Hepatocyte (in vitro differentiated cells): Measurements from ENCODE around the gene PTPRN2. TPM values are rescaled to one million over a fixed set of nuclear protein-coding genes. Genes with fewer than 3 reads are reported as not detected.

ENCODE experiments used
- DNase-seq: peaks from one replicate; pipeline ENCODE4 v3.0.0-alpha.2; 2016; ENCODE audit warnings: low spot score
- H2AFZ ChIP-seq: fragments of 200-600 bp; sonication (generic); 2 replicates; pipeline ENCODE4 v1.6.0; 2016; ENCODE audit warnings: antibody characterized with exemption, mild to moderate bottlenecking
- H3K27ac ChIP-seq: fragments of 200-600 bp; sonication (generic); 2 replicates; pipeline ENCODE4 v1.5.1; 2016; ENCODE audit warnings: mild to moderate bottlenecking
- H3K27me3 ChIP-seq: fragments of 200-600 bp; sonication (generic); 2 replicates; pipeline ENCODE4 v1.6.1; 2016
- H3K36me3 ChIP-seq: fragments of 200-600 bp; sonication (generic); replicated peaks from 2 replicates; pipeline ENCODE4 v1.5.1; 2016; ENCODE audit warnings: low read depth; ENCODE audit not compliant: insufficient read depth
- H3K4me1 ChIP-seq: fragments of 200-600 bp; sonication (generic); 2 replicates; pipeline ENCODE4 v1.5.1; 2016; ENCODE audit warnings: mild to moderate bottlenecking, moderate library complexity; ENCODE audit not compliant: insufficient read depth
- H3K4me2 ChIP-seq: fragments of 200-600 bp; sonication (generic); 2 replicates; pipeline ENCODE4 v1.6.0; 2016
- H3K4me3 ChIP-seq: fragments of 200-600 bp; sonication (generic); 2 replicates; pipeline ENCODE4 v1.5.1; 2016; ENCODE audit warnings: mild to moderate bottlenecking
- H3K79me2 ChIP-seq: fragments of 200-600 bp; sonication (generic); 2 replicates; pipeline ENCODE4 v1.6.0; 2017; ENCODE audit warnings: mild to moderate bottlenecking
- H3K9me2 ChIP-seq: fragments of 200-600 bp; sonication (generic); replicated peaks from 2 replicates; pipeline ENCODE4 v1.6.0; 2017; ENCODE audit warnings: mild to moderate bottlenecking; ENCODE audit not compliant: insufficient read depth
- H3K9me3 ChIP-seq: fragments of 200-600 bp; sonication (generic); 2 replicates; pipeline ENCODE4 v1.5.1; 2016; ENCODE audit warnings: low read depth, mild to moderate bottlenecking
- H4K20me1 ChIP-seq: fragments of 200-600 bp; sonication (generic); 2 replicates; pipeline ENCODE4 v1.6.0; 2016; ENCODE audit warnings: mild to moderate bottlenecking; ENCODE audit not compliant: insufficient read depth, poor library complexity, severe bottlenecking
- EZH2 ChIP-seq: fragments of 200-600 bp; sonication (generic); IDR thresholded peaks from 2 replicates; pipeline ENCODE4 v1.6.1; 2016; ENCODE audit warnings: antibody characterized with exemption, mild to moderate bottlenecking, borderline replicate concordance
- EZH2phosphoT487 ChIP-seq: fragments of 200-600 bp; sonication (generic); IDR thresholded peaks from one replicate; pipeline ENCODE4 v1.6.1; 2018; ENCODE audit warnings: antibody characterized with exemption, mild to moderate bottlenecking, low read depth, moderate library complexity; ENCODE audit not compliant: unreplicated experiment, severe bottlenecking
- WGBS: methylation state at CpG from one replicate; pipeline ENCODE4 v1.1.6; 2016; ENCODE audit warnings: low lambda C conversion rate; ENCODE audit errors: missing lambda C conversion rate; 5-methylcytosine and 5-hydroxymethylcytosine counted together
- polyA plus RNA-seq: library from polyadenylated mRNA; unstranded; fragments of >200 nt; fragmentation: Nextera tagmentation; extraction: Ambion mirVana; gene quantifications from 2 replicates; pipeline ENCODE4 v1.2.1, GENCODE V29; 2016
- total RNA-seq: library from RNA; depleted of rRNA; stranded (reverse); fragments of >200 nt; gene quantifications from 2 replicates; pipeline ENCODE4 v1.2.3, GENCODE V29; 2014
- TF ChIP-seq, protein P1 (sequence below): fragments of 200-600 bp; sonication (generic); IDR thresholded peaks from 2 replicates; pipeline ENCODE4 v1.5.1; 2016; ENCODE audit warnings: antibody characterized with exemption, mild to moderate bottlenecking; ENCODE audit not compliant: poor library complexity

Gene PTPRN2
- total and polyA plus RNA-seq, 2 experiments from 2014 or later, result 2.1 to 3.3 TPM

DNA sequence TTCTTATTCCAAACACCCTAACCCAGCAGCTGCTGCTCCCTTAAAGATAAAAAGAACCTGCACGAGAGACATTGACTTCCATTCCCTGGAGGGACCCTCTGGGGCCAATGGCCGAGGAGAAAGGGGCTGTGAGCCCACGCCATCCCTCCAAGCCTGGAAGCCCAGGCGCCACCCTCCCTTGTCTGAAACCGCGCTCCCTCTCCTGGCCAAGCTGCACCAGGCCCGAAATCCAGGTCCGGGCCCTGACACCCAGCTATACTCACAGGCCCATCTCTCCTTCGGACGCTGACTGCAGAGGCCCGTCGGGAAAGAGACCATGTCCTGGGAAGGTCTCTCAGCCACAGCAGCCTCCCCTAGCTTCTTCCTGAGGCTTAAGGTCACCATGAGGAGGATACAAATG lies 196.5 kb downstream of the PTPRN2 start:
- no peaks in the 10 kb centered on the region for H3K36me3 ChIP-seq
- H4K20me1 ChIP-seq, result no peaks in the 10 kb centered on the region
- no peaks in the 10 kb centered on the region for H3K27me3 ChIP-seq
- no peaks in the 10 kb centered on the region for H3K9me2 ChIP-seq
- H3K9me3 ChIP-seq, result no peaks in the 10 kb centered on the region
- H3K4me2 ChIP-seq, result no peak overlapping the region
- no peak overlapping the region for H3K27ac ChIP-seq
- TF ChIP-seq EZH2, result no peak
- TF ChIP-seq, protein P1, sequence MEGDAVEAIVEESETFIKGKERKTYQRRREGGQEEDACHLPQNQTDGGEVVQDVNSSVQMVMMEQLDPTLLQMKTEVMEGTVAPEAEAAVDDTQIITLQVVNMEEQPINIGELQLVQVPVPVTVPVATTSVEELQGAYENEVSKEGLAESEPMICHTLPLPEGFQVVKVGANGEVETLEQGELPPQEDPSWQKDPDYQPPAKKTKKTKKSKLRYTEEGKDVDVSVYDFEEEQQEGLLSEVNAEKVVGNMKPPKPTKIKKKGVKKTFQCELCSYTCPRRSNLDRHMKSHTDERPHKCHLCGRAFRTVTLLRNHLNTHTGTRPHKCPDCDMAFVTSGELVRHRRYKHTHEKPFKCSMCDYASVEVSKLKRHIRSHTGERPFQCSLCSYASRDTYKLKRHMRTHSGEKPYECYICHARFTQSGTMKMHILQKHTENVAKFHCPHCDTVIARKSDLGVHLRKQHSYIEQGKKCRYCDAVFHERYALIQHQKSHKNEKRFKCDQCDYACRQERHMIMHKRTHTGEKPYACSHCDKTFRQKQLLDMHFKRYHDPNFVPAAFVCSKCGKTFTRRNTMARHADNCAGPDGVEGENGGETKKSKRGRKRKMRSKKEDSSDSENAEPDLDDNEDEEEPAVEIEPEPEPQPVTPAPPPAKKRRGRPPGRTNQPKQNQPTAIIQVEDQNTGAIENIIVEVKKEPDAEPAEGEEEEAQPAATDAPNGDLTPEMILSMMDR, result no peak
- TF ChIP-seq EZH2phosphoT487, result no peak
- no peak overlapping the region for H2AFZ ChIP-seq
- no peaks in the 10 kb centered on the region for H3K4me1 ChIP-seq
- 86% methylated on average over 12 of the region's 12 CpGs for WGBS
- no peaks in the 10 kb centered on the region for H3K79me2 ChIP-seq
- no peak for DNase-seq
- H3K4me3 ChIP-seq, result no peak overlapping the region

DNA sequence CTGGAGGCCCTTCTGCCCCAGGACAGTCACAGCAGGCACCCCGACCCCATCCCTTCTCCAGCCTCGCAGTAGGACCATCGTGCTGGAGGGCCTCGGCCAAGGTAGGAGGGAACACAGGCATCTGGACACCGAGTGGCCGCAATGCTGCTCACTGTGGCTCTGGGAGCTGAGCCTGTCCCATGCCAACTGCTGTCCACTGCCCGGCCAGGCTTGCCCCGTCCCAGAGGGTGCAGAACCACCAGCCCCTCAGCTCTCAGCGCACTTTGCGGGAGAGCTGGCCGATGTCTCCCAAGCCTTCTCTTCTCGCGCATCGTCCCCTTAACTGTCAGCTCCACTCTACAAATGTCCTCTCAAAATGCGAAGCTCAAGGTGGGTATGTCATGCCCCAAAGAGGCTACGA lies 197.2 kb downstream of the PTPRN2 start:
- no peak for DNase-seq
- Histone ChIP-seq H3K4me3 (no peak overlapping the region), H3K9me2 (no peaks in the 10 kb centered on the region), H2AFZ (no peak overlapping the region), H3K27ac (no peak overlapping the region), H3K9me3 (no peaks in the 10 kb centered on the region), H3K36me3 (no peaks in the 10 kb centered on the region), H3K27me3 (no peaks in the 10 kb centered on the region), H3K79me2 (no peaks in the 10 kb centered on the region), H3K4me1 (no peaks in the 10 kb centered on the region), H4K20me1 (no peaks in the 10 kb centered on the region), H3K4me2 (no peak overlapping the region)
- TF ChIP-seq EZH2phosphoT487 (no peak), EZH2 (no peak)
- TF ChIP-seq, protein P1, result no peak
- WGBS, result 93% methylated on average over 16 of the region's 16 CpGs

DNA sequence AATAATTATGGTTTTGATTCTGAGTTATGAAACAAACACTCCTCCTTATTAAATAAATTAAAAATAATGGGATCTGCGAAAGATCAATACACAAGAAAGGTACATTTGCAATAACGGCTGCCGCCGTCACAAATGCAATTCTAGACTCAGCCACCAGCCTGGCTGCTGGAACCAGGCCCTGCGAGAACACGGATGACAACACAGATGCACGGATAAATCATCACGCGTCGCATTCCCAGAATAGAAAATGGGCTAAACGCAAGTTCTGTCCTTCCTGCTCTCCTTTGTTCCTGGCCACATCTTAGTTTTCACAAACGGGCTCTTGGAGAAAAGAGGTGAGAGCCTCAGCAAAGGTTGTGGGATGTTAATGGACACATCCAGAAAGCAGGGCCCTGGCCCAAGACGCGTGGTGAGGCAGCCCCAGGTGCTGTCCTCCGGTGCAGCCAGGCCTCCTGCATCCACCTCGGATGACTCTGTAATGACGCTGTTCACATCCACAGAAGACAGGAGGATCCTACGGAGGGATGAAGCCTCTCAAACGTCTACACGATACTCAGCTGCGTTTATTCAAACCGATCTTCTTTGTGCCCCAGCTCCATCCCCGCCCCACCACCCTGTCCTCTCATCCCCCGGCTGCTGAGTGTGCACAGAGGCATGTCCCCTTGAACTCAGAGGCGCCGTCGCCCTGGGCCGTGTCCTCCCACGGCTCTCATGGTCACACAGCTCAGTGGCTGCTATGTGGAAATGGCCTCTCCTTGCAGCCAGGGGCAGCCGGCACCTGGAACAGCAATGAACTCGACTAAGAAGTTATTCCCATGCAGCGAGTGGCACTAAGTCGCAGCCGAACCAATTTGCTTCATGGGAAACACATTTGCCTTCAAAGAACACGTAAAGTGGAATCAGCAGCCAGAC lies 197.9 kb downstream of the PTPRN2 start:
- H3K36me3 ChIP-seq, result no peaks in the 10 kb centered on the region
- no peak overlapping the region for H3K4me2 ChIP-seq
- no peaks in the 10 kb centered on the region for H3K9me3 ChIP-seq
- WGBS, result 85% methylated on average over 35 of the region's 35 CpGs
- H3K79me2 ChIP-seq, result no peaks in the 10 kb centered on the region
- no peak overlapping the region for H2AFZ ChIP-seq
- H4K20me1 ChIP-seq, result no peaks in the 10 kb centered on the region
- no peak for DNase-seq
- no peaks in the 10 kb centered on the region for H3K4me1 ChIP-seq
- no peaks in the 10 kb centered on the region for H3K27me3 ChIP-seq
- no peak overlapping the region for H3K4me3 ChIP-seq
- no peak overlapping the region for H3K27ac ChIP-seq
- TF ChIP-seq EZH2phosphoT487 (no peak), EZH2 (no peak)
- TF ChIP-seq, protein P1, result no peak
- H3K9me2 ChIP-seq, result no peaks in the 10 kb centered on the region
